SJCRH30 (cell line): Measurements from ENCODE around the gene PSMB10. TPM values are rescaled to one million over a fixed set of nuclear protein-coding genes. Genes with fewer than 3 reads are reported as not detected.

ENCODE experiments used
- DNase-seq, 2 experiments: peaks; one replicate each; pipeline ENCODE4 v3.0.0-alpha.2; 2015 to 2020
- H3K27ac ChIP-seq: fragments of 250-450 bp; sonication (Bioruptor Pico); 2 replicates; pipeline ENCODE4 v1.5.1; 2020; ENCODE audit warnings: mild to moderate bottlenecking, moderate library complexity
- H3K27me3 ChIP-seq: fragments of 250-450 bp; sonication (Bioruptor Pico); 2 replicates; pipeline ENCODE4 v1.5.1; 2020; ENCODE audit warnings: mild to moderate bottlenecking, moderate library complexity
- H3K36me3 ChIP-seq: fragments of 250-450 bp; sonication (Bioruptor Pico); 2 replicates; pipeline ENCODE4 v1.5.1; 2020; ENCODE audit warnings: mild to moderate bottlenecking, moderate library complexity
- H3K4me1 ChIP-seq: fragments of 250-450 bp; sonication (Bioruptor Pico); 2 replicates; pipeline ENCODE4 v1.5.1; 2020; ENCODE audit warnings: mild to moderate bottlenecking, moderate library complexity
- H3K4me3 ChIP-seq: fragments of 250-450 bp; sonication (Bioruptor Pico); 2 replicates; pipeline ENCODE4 v1.5.1; 2020; ENCODE audit warnings: mild to moderate bottlenecking, moderate library complexity
- H3K9me3 ChIP-seq: fragments of 250-450 bp; sonication (Bioruptor Pico); replicated peaks from 2 replicates; pipeline ENCODE4 v1.5.1; 2020; ENCODE audit warnings: mild to moderate bottlenecking, moderate library complexity
- total RNA-seq: library from RNA; depleted of rRNA; stranded (reverse); fragments of >200 nt; shearing (Covaris generic); gene quantifications from 2 replicates; pipeline ENCODE4 v1.2.3, GENCODE V29; 2014

The PSMB10 gene
- total RNA-seq, 1 experiment from 2014 or later, result 7.4 TPM

- Histone ChIP-seq H3K9me3 (no peaks in the 10 kb centered on the region), H3K36me3 (no peaks in the 10 kb centered on the region), H3K27me3 (no peaks in the 10 kb centered on the region), H3K4me1 (peaks cover 3% of the 10 kb centered on the region), H3K27ac (no peak overlapping the region), H3K4me3 (no peak overlapping the region)
- DNase-seq, result no peak
These were observed 21.7 kb downstream of the PSMB10 start for GRCh38 chr16:67914758-67915495.

- Histone ChIP-seq H3K36me3 (no peaks in the 10 kb centered on the region), H3K9me3 (no peaks in the 10 kb centered on the region), H3K4me3 (no peak overlapping the region), H3K27ac (no peak overlapping the region), H3K27me3 (no peaks in the 10 kb centered on the region), H3K4me1 (peaks cover 3% of the 10 kb centered on the region)
- peak; percentile 68 to 69 for DNase-seq
These were observed 26.5 kb downstream of the PSMB10 start for GRCh38 chr16:67910158-67910557.

GRCh38 chr16:67909056-67909742 lies 27.5 kb downstream of the PSMB10 start:
- no peak for DNase-seq
- Histone ChIP-seq H3K27ac (no peak overlapping the region), H3K36me3 (no peaks in the 10 kb centered on the region), H3K4me1 (peaks cover 3% of the 10 kb centered on the region), H3K27me3 (no peaks in the 10 kb centered on the region), H3K9me3 (no peaks in the 10 kb centered on the region), H3K4me3 (no peak overlapping the region)

GRCh38 chr16:67907397-67908180 lies 29.1 kb downstream of the PSMB10 start:
- Histone ChIP-seq H3K4me3 (no peak overlapping the region), H3K27ac (no peak overlapping the region), H3K9me3 (no peaks in the 10 kb centered on the region)

DNA sequence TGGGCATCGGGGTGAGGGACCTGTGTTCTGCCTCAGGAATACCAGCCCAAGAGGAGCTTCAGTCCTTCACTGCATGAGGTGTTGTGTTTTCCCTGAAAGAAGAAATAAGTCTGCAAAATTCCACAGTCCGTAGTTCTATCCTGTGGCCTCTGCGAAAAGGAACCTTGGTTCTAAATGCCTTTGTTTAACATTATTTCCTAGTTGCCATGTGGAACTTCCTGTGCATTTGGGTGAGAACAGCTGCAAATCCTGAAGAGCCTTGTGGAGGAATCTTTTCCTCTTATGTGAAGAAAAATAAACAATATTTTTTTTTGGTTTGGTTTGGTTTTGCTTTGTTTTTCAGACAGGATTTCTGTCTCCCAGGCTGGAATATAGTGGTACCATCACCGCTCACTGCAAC lies 33.8 kb downstream of the PSMB10 start:
- Histone ChIP-seq H3K27ac (peak overlapping the region; percentile 82), H3K4me3 (no peak overlapping the region), H3K9me3 (no peaks in the 10 kb centered on the region), H3K27me3 (no peaks in the 10 kb centered on the region), H3K36me3 (no peaks in the 10 kb centered on the region), H3K4me1 (peaks cover 7% of the 10 kb centered on the region; the same call in 1 of the 2 replicates)
- DNase-seq, result peak; percentile 12 to 57

More at GRCh38 chr16:67907397-67908180, 29.1 kb downstream of the PSMB10 start:
- Histone ChIP-seq H3K27me3 (no peaks in the 10 kb centered on the region), H3K36me3 (no peaks in the 10 kb centered on the region), H3K4me1 (peaks cover 6% of the 10 kb centered on the region)
- no peak for DNase-seq

DNA sequence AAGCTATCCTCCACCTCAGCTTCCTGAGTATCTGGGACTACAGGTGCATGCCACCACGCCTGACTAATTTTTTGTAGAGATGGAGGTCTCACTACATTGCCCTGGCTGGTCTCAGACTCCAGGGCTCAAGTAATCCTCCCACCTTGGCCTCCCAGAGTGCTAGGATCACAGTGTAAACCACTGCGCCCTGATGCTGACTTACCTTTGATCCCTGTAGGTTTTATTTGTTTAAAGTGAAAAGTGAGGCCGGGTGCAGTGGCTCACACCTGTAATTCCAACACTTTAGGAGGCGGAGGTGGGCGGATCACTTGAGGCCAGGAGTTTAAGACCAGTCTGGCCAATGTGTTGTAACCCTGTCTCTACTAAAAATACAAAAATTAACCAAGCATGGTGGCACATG lies 34.9 kb downstream of the PSMB10 start:
- no peaks in the 10 kb centered on the region for H3K9me3 ChIP-seq
- DNase-seq, result no peak
- H3K4me3 ChIP-seq, result no peak overlapping the region
- H3K36me3 ChIP-seq, result no peaks in the 10 kb centered on the region
- no peaks in the 10 kb centered on the region for H3K27me3 ChIP-seq
- no peak overlapping the region for H3K27ac ChIP-seq
- H3K4me1 ChIP-seq, result peaks cover 7% of the 10 kb centered on the region; the same call in 1 of the 2 replicates

- no peaks in the 10 kb centered on the region for H3K36me3 ChIP-seq
- H3K4me1 ChIP-seq, result peaks cover under 1% of the 10 kb centered on the region; the same call in 1 of the 2 replicates
- H3K27me3 ChIP-seq, result no peaks in the 10 kb centered on the region
- no peak overlapping the region for H3K27ac ChIP-seq
- DNase-seq, result no peak
- H3K9me3 ChIP-seq, result no peaks in the 10 kb centered on the region
- no peak overlapping the region for H3K4me3 ChIP-seq
These were observed 39.4 kb downstream of the PSMB10 start for GRCh38 chr16:67897231-67897630.

DNA sequence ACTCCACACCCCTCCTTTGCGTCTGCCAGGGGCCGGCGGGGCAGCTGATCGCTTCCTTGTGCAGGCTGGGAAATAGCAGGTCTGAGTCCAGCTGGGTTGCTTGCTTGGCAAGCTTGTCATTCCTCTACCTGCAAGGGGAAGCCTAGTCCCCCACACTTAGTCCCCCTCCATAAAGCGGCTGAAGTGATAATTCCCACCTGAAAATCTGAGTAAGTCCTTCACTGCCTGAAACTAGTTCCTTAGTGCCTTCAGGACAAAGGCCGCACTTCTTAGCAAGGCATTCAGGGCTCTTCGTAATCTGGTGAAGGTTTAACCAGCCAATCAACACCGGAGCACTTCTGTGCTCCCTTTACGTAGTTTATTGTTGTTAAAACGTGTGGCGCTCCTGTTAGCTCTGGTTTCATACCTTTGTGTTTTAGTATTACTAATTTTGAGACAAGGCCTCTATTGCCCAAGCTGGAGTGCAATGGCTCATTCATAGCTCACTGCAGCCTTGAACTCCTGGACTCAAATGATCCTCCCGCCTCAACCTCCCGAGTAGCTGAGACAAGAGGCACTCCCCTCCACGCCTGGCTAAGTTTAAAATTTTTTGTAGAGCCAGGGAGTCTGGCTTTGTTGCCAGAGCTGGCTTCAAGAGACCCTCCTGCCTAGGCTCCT lies 42.8 kb downstream of the PSMB10 start:
- H3K4me3 ChIP-seq, result peak overlapping the region; percentile 74
- peak; percentile 24 for DNase-seq

DNA sequence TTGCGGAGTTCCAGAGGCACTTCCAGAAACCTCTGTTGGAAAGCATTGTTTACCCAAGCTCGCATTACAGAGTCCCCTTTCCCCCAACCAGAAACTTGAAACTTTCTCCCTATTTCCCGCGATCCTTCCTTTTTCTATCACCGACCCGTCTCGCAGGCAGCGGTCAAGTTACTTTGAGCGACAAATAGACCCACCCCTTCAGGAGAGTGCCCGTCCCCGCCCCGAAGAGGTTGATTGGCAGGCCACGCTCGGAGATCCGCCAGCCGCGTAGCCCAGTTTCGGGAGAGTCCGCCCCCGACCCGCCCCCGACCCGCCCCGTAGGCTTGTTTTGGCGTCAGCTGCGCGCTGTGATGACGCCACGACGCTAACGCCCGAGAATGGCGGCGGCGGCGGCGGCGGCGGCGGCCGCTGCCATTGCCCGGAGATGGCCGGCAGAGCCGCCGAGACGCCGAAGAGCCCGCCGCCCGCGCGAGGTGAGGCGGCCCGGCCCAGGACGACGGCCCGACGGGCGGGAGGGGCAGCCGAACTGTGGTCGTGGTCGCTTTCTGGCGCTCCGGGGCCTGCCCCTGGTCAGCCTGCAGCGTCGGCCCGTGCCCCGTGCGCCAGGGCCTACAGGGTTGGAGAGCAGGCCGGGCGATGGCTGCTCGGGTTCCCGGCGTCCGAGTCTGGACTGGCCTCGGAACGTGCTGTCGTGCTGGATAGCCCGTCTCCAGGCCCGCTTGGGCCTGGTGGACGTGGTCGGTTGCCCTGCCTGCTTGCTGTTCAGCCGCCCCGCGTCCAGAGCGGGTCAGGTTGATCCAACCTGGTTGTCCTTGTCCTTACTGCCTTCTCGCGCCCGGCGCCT lies 43.5 kb downstream of the PSMB10 start, which contains the start of gene PSKH1:
PSKH1 (plus strand) TSS at position 356 of the 844 bp plus-strand sequence. CDS start 15,496 bp downstream, outside the sequence.
- Histone ChIP-seq H3K4me3 (peak within 1 kb of the TSS; percentile 74), H3K27ac (peak within 1 kb of the TSS; percentile 60), H3K4me1 (no peaks in the 10 kb centered on the region), H3K36me3 (no peaks in the 10 kb centered on the region), H3K9me3 (no peaks in the 10 kb centered on the region), H3K27me3 (no peaks in the 10 kb centered on the region)
- peak; percentile 94 to 95 for DNase-seq

More for the DNA sequence above, 42.8 kb downstream of the PSMB10 start:
- Histone ChIP-seq H3K27ac (peak overlapping the region; percentile 60), H3K9me3 (no peaks in the 10 kb centered on the region), H3K4me1 (no peaks in the 10 kb centered on the region), H3K27me3 (no peaks in the 10 kb centered on the region), H3K36me3 (no peaks in the 10 kb centered on the region)

GRCh38 chr16:67892375-67892774 lies 44.3 kb downstream of the PSMB10 start:
- Histone ChIP-seq H3K36me3 (no peaks in the 10 kb centered on the region), H3K27me3 (no peaks in the 10 kb centered on the region), H3K27ac (no peak overlapping the region), H3K4me3 (peak overlapping the region; percentile 74), H3K9me3 (no peaks in the 10 kb centered on the region), H3K4me1 (no peaks in the 10 kb centered on the region)
- no peak for DNase-seq

DNA sequence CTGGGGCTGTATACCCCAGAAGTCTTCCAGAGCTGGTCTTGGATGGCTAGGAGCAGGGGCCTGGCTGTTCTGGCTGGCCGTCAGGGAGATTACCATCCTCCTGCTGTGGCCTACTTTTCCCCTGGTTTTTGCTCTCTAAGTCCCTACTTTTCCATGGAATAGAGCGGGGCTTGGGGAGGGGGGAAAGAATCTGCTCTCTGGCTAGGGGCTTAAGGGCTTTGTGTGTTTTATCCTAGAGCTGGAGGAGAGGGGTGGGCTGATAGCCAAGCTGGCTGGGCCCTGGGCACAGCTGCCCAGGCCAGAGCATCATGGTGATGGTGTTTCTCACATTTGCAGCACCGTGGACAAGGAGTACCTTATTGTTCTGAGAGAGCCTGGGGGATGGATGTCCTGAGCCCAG lies 48.3 kb downstream of the PSMB10 start:
- no peak overlapping the region for H3K4me3 ChIP-seq
- DNase-seq, result no peak
- H3K27me3 ChIP-seq, result no peaks in the 10 kb centered on the region
- no peaks in the 10 kb centered on the region for H3K9me3 ChIP-seq
- H3K27ac ChIP-seq, result no peak overlapping the region
- H3K36me3 ChIP-seq, result peaks cover 6% of the 10 kb centered on the region
- no peaks in the 10 kb centered on the region for H3K4me1 ChIP-seq

GRCh38 chr16:67886387-67886786 lies 50.3 kb downstream of the PSMB10 start:
- H3K27me3 ChIP-seq, result no peaks in the 10 kb centered on the region
- H3K4me3 ChIP-seq, result no peak overlapping the region
- H3K27ac ChIP-seq, result no peak overlapping the region
- peaks cover 4% of the 10 kb centered on the region; the same call in 1 of the 2 replicates for H3K4me1 ChIP-seq
- no peak for DNase-seq
- no peaks in the 10 kb centered on the region for H3K9me3 ChIP-seq
- H3K36me3 ChIP-seq, result peaks cover 8% of the 10 kb centered on the region

DNA sequence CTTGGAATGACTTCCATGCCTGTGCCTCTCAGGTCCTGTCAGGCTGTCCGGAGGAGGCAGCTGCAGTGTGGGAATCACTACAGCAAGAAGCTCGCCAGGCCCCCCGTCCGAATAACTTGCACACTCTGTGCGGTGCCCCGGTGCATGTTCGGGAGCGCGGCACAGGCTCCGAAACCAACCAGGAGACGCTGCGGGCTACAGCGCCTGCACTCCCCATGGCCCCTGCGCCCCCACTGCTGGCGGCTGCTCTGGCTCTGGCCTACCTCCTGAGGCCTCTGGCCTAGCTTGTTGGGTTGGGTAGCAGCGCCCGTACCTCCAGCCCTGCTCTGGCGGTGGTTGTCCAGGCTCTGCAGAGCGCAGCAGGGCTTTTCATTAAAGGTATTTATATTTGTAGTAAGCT lies 50.7 kb downstream of the PSMB10 start:
- Histone ChIP-seq H3K4me1 (peaks cover 4% of the 10 kb centered on the region; the same call in 1 of the 2 replicates), H3K27me3 (no peaks in the 10 kb centered on the region), H3K4me3 (no peak overlapping the region), H3K27ac (no peak overlapping the region), H3K9me3 (no peaks in the 10 kb centered on the region), H3K36me3 (peaks cover 12% of the 10 kb centered on the region)
- no peak for DNase-seq
